Neutrophil (primary cell): ENCODE measurements around the gene HIVEP3.

Source experiments
- H3K27ac ChIP-seq: fragments of 200-600 bp; sonication (generic); 2 replicates; pipeline ENCODE4 v1.5.1; 2016; ENCODE audit warnings: mild to moderate bottlenecking, moderate library complexity
- H3K27me3 ChIP-seq: fragments of 200-600 bp; sonication (generic); 2 replicates; pipeline ENCODE4 v1.6.0; 2016; ENCODE audit warnings: mild to moderate bottlenecking
- H3K36me3 ChIP-seq: fragments of 200-600 bp; sonication (generic); 2 replicates; pipeline ENCODE4 v1.5.1; 2017
- H3K4me1 ChIP-seq, 2 experiments: fragments of 200-600 bp in 1 of 2; sonication (generic) in 1 of 2; 1 replicate in 1 of 2; 2 replicates in 1 of 2; pipeline versions ENCODE4 v1.5.1 to v1.6.1; 2013 to 2016; ENCODE audit warnings: low read depth in 1 of 2, low read length in 1 of 2, mild to moderate bottlenecking in 1 of 2, moderate library complexity in 1 of 2; ENCODE audit not compliant: control insufficient read depth in 1 of 2, insufficient read depth in 1 of 2
- H3K4me3 ChIP-seq, 2 experiments: fragments of 200-600 bp in 1 of 2; sonication (generic) in 1 of 2; 1 replicate in 1 of 2; 2 replicates in 1 of 2; pipeline ENCODE4 v1.5.1; 2013 to 2016; ENCODE audit warnings: low read depth in 1 of 2, low read length in 1 of 2, mild to moderate bottlenecking in 1 of 2, moderate library complexity in 1 of 2
- H3K9me3 ChIP-seq: fragments of 200-600 bp; sonication (generic); 2 replicates; pipeline ENCODE4 v1.5.1; 2016
- TF ChIP-seq, protein P1 (sequence below): fragments of 200-600 bp; sonication (generic); IDR thresholded peaks from 2 replicates; pipeline ENCODE4 v1.5.1; 2016; ENCODE audit warnings: antibody characterized with exemption

Gene HIVEP3

GRCh38 chr1:41840592-41841246, 78.0 kb downstream of the HIVEP3 start:
- Histone ChIP-seq H3K36me3 (no peaks in the 10 kb centered on the region), H3K4me1 (no peaks in the 10 kb centered on the region), H3K27me3 (no peaks in the 10 kb centered on the region), H3K27ac (no peak overlapping the region), H3K9me3 (no peaks in the 10 kb centered on the region), H3K4me3 (no peak overlapping the region)
- TF ChIP-seq, protein P1, sequence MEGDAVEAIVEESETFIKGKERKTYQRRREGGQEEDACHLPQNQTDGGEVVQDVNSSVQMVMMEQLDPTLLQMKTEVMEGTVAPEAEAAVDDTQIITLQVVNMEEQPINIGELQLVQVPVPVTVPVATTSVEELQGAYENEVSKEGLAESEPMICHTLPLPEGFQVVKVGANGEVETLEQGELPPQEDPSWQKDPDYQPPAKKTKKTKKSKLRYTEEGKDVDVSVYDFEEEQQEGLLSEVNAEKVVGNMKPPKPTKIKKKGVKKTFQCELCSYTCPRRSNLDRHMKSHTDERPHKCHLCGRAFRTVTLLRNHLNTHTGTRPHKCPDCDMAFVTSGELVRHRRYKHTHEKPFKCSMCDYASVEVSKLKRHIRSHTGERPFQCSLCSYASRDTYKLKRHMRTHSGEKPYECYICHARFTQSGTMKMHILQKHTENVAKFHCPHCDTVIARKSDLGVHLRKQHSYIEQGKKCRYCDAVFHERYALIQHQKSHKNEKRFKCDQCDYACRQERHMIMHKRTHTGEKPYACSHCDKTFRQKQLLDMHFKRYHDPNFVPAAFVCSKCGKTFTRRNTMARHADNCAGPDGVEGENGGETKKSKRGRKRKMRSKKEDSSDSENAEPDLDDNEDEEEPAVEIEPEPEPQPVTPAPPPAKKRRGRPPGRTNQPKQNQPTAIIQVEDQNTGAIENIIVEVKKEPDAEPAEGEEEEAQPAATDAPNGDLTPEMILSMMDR: no peak

DNA sequence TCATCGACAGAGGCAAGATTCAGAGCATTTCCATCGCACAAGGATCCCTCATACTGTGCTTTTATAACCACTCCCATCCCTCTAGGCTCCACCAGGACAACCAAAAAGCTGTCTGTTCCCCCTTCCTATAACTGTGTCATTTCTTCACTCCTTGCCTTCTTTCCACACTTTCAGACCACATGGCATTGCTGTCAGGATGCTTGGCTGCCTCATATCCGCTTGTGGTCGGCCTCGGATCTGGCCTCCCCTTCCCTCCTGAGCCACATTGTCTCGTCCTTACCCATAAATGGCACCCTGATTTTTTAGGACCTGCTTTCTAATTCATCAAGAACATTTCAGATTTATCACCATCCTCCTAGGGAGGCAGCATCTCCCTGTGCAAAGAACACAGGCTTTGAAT, 80.5 kb downstream of the HIVEP3 start:
- Histone ChIP-seq H3K4me3 (no peak overlapping the region), H3K4me1 (no peaks in the 10 kb centered on the region), H3K9me3 (no peaks in the 10 kb centered on the region), H3K27ac (no peak overlapping the region), H3K36me3 (no peaks in the 10 kb centered on the region), H3K27me3 (no peaks in the 10 kb centered on the region)
- TF ChIP-seq, protein P1: no peak

- Histone ChIP-seq H3K27me3 (no peaks in the 10 kb centered on the region), H3K27ac (no peak overlapping the region), H3K4me3 (no peak overlapping the region), H3K36me3 (no peaks in the 10 kb centered on the region), H3K9me3 (no peaks in the 10 kb centered on the region), H3K4me1 (no peaks in the 10 kb centered on the region)
- TF ChIP-seq, protein P1: no peak
These were observed 81.0 kb downstream of the HIVEP3 start for GRCh38 chr1:41837691-41838090.

DNA sequence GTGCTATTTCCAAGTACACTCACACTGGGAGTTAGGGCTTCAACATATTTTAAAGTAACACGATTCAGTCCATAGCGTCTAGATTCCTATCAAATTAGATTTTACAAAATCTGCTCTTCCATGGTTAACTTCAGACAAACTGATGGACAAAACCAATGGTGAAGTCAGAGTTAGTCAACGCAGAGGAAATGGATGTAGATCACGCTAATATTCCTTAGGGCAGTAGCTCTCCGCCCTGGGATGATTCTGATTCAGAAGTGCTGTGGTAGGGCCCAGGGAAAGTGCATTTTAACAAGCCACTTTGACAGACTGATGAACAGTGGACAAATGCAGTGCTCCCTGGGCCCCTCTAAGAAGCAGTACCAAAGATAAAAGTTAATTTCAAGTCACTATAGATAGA, 83.2 kb downstream of the HIVEP3 start:
- Histone ChIP-seq H3K36me3 (no peaks in the 10 kb centered on the region), H3K4me3 (no peak overlapping the region), H3K27ac (no peak overlapping the region), H3K4me1 (no peaks in the 10 kb centered on the region), H3K9me3 (no peaks in the 10 kb centered on the region), H3K27me3 (no peaks in the 10 kb centered on the region)
- TF ChIP-seq, protein P1: no peak

GRCh38 chr1:41833519-41834000, 85.2 kb downstream of the HIVEP3 start:
- H3K27me3 ChIP-seq: no peaks in the 10 kb centered on the region
- H3K4me1 ChIP-seq: no peaks in the 10 kb centered on the region
- no peak overlapping the region for H3K4me3 ChIP-seq
- TF ChIP-seq, protein P1: no peak
- no peaks in the 10 kb centered on the region for H3K36me3 ChIP-seq
- H3K9me3 ChIP-seq: no peaks in the 10 kb centered on the region
- H3K27ac ChIP-seq: no peak overlapping the region
